Pulmonary artery endothelial cell (primary cell): ENCODE results near the gene FOXF2. TPM values are rescaled to one million over a fixed set of nuclear protein-coding genes. Genes with fewer than 3 reads are reported as not detected.
"Not testable (repeated sequence)": the region's sequence is repeated elsewhere in the genome, so short reads cannot be mapped to it uniquely, and the experiment has no call there.

Experiments
- DNase-seq: peaks from one replicate; pipeline ENCODE4 v3.0.0-alpha.2; 2011; ENCODE audit warnings: low read depth, low spot score
- total RNA-seq: library from RNA; depleted of rRNA; stranded (reverse); fragments of >200 nt; gene quantifications from 2 replicates; pipeline ENCODE4 v1.2.3, GENCODE V29; 2014

Gene FOXF2
- not detected in 2 replicates for total RNA-seq

DNA sequence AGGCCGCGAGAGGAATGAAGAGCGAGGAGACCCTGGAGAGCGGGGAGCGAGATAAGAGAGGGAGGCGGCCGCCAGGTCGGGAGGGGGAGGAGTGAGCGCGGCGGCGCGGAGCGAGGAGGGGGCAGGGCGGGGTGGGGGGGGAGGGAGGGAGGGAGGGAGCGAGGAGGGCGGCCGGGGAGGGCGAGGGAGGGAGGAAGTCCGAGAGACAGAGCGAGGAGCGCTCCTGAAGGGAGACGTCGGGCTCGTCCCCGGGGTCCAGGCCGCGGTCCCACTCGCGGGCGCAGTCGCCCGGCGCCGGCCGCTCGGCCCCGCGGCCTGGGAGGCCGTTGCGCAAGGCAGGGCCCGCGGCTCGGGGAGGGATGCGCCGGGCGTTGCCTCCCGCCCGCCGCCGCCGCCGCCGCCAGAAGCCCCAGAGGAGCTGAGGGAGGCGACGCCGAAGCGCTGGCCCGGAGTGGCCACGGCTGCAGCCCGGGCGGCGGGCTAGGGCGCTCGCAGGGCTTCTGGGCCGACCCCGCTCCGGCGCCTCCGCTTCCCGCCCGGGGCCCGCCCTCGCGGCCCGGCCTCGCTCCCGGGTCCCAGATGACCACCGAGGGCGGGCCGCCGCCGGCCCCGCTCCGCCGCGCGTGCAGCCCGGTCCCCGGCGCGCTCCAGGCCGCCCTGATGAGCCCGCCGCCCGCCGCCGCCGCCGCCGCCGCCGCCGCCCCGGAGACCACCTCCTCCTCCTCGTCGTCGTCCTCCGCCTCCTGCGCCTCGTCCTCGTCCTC, at the start of gene FOXF2:
Gene FOXF2 (plus strand): TSS at position 208 of the 764 bp plus-strand sequence. CDS start 372 bp downstream, at position 580.
- DNase-seq: no peak

DNA sequence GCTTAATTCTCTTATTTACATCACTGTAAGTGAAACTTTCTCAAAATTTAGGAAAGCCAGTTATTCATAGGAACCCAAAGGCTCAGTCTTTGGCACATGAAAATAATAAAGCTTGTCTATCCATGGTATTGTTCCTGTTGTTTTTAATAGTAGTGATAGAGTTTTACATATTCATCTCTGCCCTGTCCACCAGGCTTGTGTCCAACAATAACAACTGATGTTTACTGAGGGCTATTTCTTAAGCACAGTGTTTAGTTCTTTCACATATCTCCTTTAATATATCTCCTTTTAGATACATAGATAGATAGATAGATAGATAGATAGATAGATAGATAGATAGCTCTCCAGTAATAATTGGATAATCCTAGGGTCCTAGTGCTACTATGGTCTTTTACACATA, 43.3 kb upstream of the FOXF2 start:
- DNase-seq: no peak

DNA sequence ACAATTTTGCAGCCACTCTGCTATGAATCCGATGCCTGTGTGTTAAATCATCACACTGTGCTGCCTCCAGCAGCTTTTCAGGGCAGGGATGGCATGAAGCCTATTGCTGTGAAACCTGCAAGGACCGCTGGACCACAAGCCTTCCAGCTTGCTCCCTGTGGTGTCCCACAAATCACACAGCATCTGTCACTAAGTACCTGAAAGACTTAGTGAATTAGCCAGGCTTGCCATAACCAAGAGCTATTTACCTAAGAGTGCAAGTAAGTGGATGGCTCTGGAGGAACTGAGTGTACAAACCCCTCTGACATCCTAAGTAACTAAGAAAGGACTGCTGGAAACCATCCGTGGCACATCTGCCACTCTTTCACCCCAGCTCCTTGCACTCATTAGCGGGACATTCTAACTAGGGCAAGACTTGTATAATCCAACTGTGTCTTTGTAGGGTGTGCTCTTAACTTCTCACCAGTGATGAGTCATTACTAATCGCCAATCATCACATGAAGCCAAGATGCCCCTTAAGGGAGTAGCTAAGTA, 42.8 kb upstream of the FOXF2 start:
- DNase-seq: no peak

DNA sequence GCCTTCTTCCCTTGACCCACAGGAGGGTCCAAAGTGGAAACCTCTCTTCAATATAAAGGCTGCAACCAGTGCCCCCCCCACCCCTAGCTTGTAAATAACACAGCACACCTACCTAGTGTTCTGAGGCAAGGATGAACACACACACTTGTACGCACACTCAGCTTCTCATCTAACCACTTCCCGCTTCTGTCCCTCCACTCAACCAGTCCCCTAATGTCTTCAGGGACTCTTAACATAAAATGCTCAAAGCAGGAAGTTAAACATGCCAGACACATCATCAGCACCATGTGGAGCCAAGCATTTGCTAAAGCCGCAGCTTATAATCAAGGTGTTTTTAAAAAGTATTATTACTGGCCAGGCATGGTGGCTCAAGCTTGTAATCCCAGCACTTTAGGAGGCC, 42.2 kb upstream of the FOXF2 start:
- DNase-seq: no peak

DNA sequence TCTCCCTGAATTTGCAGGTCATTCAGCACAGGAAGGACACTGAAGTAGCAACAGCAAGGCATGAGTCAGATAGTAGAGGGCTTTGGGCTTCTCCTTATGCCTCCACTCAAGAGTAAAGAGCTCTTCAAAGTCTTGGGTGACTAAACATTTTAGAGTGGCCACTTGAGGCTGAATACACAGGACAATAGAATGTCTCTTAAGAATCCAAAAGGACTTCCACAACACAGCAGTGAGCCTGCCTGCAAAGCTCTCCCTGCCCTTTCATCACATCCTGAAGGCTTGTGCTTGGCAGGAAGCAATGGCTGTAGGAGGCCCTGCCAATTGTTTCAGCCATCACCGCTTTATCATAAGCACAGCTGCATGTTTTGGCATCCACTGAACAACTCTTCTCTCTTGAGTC, 40.7 kb upstream of the FOXF2 start:
- DNase-seq: no peak

DNA sequence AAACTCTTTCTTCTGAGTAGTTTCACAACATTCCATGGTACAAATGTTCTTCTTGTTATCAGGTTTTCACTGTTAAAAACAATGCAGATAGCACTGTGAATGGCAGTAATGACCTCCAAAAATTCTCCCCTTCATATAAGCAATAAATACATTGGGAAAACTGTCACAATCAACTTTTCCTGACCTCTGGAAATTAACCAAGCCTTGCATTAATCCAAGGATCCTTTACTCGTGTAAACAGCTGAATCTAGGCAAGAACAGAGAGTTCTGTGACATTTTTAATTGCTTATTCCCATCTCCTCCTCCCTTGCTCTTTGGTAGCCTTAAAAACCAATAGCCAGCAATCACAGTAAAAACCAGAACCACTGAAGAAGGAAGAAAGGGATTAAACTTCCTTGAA, 39.7 kb upstream of the FOXF2 start:
- DNase-seq: no peak

DNA sequence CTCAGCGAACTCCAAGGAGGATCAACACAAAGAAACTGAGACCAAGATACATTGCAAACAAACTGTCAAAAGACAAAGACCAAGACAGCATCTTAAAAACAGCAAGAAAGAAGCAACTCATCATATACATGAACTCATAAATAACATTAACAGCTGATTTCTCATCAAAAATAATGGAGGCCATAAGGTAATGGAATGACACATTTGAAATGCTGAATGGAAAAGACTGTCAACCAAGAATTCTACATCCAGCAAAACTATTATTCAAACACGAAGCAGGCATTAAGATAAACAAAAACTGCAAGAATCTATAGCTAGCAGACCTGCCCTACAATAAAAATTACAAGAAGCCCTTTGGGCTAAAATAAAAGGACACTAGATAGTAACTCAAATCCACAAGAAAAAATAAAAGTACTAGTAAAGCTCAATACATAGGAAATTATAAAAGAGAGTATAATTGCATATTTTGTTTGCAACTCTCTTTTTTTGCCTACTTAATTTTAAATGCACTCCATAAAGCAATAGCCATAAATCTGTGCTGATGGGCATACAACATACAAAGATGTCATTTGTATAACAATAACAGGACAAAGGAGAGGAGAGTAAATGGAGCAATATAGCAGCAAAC, 37.9 kb upstream of the FOXF2 start:
- no peak for DNase-seq

DNA sequence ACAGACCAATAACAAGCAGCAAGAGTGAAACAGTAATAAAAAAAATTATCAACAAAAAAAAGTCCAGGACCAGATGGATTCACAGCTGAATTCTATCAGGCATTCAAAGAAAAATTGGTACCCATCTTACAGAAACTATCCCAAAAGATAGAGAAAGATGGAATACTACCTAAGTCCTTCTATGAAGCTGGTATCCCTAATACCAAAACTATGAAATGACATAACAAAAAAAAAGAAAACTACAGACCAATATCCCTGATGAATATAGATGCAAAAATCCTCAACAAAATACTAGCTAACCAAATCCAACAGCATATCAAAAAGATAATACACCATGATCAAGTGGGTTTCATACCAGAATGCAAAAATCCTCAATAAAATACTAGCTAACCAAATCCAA, 34.3 kb upstream of the FOXF2 start:
- not testable (repeated sequence) for DNase-seq

DNA sequence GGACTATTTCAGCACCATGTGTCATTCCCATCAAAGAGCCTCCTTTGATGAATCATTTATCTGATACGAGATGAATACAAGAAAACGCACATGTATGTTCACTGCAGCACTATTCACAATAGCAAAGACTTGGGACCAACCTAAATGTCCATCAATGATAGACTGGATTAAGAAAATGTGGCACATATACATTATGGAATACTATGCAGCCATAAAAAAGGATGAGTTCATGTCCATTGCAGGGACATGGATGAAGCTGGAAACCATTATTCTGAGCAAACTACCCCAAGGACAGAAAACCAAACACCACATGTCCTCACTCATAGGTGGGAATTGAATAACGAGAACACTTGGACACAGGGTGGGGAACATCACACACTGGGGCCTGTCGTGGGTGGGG, 27.7 kb upstream of the FOXF2 start:
- DNase-seq: not testable (repeated sequence)

DNA sequence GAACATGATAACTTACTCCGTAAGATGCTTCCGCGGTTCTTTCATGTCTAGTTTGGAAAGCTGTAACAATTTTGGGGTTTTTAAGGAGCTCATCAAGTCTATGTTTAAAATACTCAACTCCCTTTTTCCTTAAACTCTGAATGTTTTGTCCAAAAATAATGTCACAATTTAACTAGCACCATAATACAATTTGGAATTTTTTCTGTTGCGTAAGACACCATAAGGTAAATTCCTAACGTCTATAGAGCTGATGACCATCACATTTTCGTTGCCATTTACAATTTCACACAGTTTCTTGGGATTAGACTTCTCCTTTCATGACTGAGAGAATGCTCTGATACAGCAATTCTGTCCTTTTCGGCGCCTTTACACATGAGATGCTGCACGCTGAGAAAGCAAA, 26.7 kb upstream of the FOXF2 start:
- no peak for DNase-seq

DNA sequence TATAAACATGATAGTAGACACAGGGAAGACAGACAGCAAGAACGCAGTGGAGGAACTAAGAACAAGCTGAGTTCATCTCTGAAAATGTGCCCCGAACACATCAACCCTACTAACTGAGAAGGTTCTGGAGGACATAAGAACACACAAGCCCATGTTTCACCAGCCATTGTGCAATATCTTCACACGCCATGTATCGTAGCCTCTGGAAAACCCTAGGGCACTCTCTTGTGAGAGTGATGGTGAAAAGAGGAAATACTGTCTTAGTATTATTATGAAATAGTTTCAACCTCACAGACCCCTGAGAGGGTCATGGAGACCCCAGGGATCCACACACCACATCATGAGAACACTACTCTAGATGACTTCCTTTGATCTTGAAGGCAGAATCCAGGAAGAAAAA, 26.1 kb upstream of the FOXF2 start:
- DNase-seq: no peak

DNA sequence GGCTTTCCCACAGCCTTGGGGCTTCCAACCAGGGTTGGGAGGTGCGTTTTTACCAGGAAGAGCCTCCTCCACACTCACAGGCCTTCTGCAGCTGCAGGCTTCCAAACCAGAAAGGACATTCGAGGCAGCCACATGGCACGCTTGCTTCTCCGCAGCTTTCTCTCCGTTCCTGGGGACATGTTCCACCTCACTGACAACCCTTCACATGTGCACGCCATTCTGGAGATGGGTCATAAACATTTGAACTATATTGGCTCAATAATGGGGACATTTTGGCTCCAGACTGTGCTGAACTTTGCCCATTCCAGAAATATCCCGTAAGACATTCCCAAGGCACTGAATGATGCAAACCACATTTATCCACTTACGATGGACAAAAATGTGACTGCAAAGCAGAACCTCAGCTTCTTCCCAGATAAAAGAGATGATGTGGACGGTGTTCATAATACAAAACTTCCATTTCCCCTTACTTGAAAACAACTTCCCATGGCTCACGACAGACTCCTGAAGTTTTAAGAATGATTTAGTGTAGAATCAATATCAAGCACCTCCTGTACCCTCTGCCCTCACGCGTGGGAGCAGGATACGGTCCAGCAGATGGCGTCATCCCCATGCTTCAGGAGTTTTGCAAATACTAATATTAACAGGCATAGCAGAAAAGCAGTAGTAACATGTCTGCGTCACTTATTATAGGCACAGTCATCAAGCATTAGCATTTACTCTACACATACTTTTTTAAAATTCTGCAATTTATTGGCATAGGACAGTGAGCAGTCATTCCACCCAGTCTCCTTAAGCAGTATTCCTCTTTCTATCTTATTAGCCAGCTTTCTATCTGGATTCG, 25.4 kb upstream of the FOXF2 start:
- no peak for DNase-seq

DNA sequence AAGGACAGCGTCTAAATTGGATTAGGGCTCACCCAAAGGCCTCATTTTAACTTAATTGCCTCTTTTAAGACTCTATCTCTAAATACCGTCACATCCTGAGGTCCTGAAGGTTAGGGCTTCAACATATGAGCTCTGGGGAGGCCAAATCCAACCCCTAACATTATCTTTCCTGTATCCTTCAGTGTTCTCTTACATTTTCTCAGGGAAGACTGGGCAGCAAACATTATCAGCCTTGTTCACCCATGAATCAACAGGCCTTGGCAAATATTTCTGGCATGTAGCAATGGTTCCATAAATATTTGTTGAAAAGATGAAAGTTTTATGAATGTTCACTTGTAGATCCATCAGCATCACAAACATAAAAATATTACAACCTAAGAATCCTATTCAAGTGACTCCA, 24.6 kb upstream of the FOXF2 start:
- no peak for DNase-seq

DNA sequence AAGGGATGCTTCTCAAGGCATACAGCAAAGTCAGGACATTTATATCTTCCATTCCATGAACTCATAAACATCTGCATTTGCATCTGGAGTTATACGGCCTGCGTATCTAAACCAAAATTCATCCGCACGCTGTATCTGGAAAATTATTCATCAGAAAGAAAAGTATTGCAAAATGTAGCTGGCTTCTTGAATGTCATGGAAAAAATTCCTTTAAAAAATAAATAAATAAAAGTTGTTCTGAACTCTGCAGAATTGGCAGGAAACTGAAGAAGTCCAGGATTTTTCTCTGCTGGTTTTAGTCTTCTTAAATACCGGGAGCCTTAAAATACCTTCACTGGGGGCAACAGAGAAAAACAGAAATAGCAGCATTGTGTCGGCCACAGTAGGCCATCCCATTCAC, 23.7 kb upstream of the FOXF2 start:
- no peak for DNase-seq

DNA sequence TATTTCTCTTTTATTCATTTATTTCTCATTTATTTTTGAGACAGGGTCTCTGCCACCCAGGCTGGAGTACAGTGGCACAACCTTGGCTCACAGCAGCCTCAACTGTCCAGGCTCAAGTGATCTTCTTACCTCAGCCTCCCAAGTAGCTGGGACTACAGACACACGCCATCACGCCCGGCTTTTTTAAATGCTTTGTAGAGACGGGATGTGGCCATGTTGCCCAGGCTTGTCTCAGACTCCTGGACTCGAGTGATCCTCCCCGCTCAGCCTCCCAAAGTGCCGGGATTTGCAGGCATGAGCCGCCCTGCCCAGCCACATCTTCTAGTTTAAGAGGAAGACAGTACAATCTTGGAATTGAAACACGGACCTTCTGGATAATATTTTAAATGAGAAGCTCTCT, 21.6 kb upstream of the FOXF2 start:
- no peak for DNase-seq

DNA sequence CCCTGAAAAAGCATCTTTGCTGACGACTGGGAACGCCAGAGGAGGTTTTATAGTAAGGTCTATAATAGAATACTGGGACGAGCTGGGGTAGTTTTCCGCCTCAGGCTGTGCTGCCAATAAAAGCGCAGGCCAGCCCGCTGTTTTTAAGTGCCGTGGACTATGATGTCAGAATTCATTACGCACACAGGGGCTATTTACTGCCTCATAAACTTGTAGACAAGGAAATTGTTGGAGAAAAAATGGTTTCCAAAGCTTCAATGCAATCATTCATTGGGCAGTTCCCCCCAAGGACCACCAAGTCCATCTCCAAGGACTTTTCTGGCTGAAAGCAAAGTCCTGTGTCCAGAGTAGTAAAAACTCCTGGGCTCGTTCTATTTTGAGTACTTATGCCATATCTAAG, 20.4 kb upstream of the FOXF2 start:
- DNase-seq: no peak

DNA sequence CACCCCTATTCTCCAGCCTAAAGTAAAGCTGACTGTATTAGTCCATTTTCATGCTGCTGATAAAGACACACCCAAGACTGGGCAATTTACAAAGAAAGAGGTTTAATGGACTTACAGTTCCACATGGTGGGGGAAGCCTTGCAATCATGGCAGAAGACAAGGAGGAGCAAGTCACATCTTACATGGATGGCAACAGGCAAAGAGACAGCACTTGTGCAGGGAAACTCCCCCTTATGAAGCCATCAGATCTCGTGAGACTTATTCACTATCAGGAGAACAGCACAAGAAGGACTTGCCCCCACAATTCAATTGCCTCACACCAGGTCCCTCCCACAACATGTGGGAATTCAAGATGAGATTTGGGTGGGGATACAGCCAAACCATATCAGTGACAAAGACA, 19.7 kb upstream of the FOXF2 start:
- DNase-seq: not testable (repeated sequence)

DNA sequence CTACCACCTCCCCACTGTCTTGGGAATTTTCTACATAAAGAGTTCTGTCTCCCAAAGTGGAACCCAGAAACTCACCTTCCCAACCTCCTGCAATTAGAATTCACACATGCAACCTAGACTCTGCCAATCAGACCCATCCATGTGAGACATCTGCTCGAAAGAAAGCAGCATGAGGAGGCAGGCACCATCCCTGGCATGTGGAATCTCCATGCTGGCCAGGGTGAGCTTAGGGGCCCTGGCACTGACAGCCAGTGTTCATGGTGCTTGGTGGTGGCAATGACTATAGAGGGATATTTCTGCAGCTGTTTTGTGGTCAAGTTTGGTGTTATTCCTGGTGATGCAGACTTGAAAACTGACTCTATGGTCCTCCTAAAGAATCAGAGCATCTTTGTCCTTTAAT, 17.4 kb upstream of the FOXF2 start:
- DNase-seq: no peak

DNA sequence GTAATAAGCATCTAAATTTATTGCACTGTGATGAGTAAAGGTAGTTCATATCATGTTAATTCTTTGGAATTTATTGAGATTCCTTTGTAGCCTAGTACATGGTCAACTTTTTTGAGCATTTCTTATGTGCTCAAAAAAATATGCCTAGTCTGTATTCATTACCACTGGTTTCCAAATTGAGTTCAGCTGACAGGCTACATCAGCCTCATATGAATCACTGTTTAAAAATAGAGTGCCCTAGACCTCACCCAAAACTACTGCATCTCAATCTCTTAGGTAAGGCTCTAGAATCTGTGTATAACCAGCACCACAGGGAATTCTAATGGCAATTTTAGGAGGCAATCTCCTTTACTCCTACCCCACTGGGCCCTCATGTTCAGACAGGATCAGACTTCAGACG, 16.7 kb upstream of the FOXF2 start:
- no peak for DNase-seq

DNA sequence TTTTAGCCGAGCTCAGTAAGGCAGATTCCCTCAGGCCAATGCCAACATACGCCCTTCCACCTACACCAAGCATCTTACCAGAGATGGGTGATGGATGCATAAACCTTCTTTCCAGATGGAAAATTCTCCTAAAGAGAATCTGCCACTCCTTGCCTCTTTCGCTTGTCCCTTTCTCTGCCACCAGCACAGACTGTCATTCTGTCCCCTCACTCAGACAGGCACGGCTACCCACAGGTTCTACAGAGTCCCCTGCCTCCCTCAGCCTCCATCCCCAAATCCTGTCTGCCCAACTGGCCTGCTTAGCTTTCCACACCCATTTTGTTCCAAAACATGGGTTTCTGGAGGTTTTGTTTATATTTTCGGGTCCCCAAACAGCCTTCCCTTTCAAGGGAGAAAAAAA, 12.7 kb upstream of the FOXF2 start:
- DNase-seq: no peak

DNA sequence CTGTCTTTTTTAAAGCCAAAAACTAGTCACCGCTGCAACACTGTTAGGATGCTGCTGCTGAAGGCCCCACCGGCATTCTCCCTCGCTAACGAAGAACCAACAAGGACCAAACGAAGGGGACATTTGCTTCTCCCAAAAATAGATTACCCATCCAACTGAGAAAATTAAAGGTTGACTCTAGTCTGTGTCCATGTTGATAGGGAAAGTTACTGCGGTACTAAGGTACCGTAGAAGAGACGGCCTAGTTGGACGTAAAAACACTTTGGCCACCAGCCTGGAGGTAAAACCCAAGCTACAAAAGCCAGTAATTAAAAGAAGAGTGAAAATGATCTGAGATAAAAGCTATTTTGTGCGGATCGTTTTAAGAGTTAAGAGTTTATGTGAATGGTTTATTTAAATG, 11.8 kb upstream of the FOXF2 start:
- DNase-seq: no peak
